CD14-positive monocyte (primary cell): Measurements from ENCODE around the gene BTBD6. TPM values are rescaled to one million over a fixed set of nuclear protein-coding genes. Genes with fewer than 3 reads are reported as not detected.
A peak's percentile ranks its signal among the peaks of the same experiment; 100 is the strongest.

Experiments used
- DNase-seq, 3 donors: peaks; one replicate each; pipeline ENCODE4 v3.0.0-alpha.2; 2011 to 2022
- H2AFZ ChIP-seq: 2 replicates; pipeline ENCODE4 v1.6.0; 2012; ENCODE audit warnings: mild to moderate bottlenecking, low read depth, low read length, inconsistent platforms; ENCODE audit not compliant: insufficient read depth, poor library complexity, severe bottlenecking
- H3K27ac ChIP-seq, 2 donors: 1 replicate in 1 of 2; 2 replicates in 1 of 2; pipeline ENCODE4 v1.5.1; 2012 to 2013; ENCODE audit warnings: low read length in 2 of 2, control low read depth in 1 of 2, inconsistent platforms in 1 of 2, low read depth in 1 of 2, mild to moderate bottlenecking in 1 of 2
- H3K27me3 ChIP-seq, 2 donors: one replicate each; pipeline versions ENCODE4 v1.6.0 to v1.6.1; 2011 to 2013; ENCODE audit warnings: low read length in 2 of 2; ENCODE audit not compliant: control insufficient read depth in 2 of 2, insufficient read depth in 2 of 2
- H3K36me3 ChIP-seq, 2 donors: replicated peaks in 1 of 2; 1 replicate in 1 of 2; 2 replicates in 1 of 2; pipeline versions ENCODE4 v1.5.1 to v1.6.1; 2012 to 2013; ENCODE audit warnings: low read length in 2 of 2, control low read depth in 1 of 2, inconsistent platforms in 1 of 2, mild to moderate bottlenecking in 1 of 2; ENCODE audit not compliant: insufficient read depth in 2 of 2, control insufficient read depth in 1 of 2
- H3K4me1 ChIP-seq, 2 donors: 1 replicate in 1 of 2; 2 replicates in 1 of 2; pipeline versions ENCODE4 v1.5.1 to v1.6.1; 2012 to 2013; ENCODE audit warnings: low read length in 2 of 2, control low read depth in 1 of 2, inconsistent platforms in 1 of 2, mild to moderate bottlenecking in 1 of 2, moderate library complexity in 1 of 2; ENCODE audit not compliant: insufficient read depth in 2 of 2, control insufficient read depth in 1 of 2
- H3K4me2 ChIP-seq: replicated peaks from 2 replicates; pipeline ENCODE3; 2012; ENCODE audit warnings: low read length, moderate library complexity, mild to moderate bottlenecking; ENCODE audit not compliant: poor library complexity, severe bottlenecking; ENCODE audit errors: extremely low read depth
- H3K4me3 ChIP-seq, 3 experiments: fragments of 200-600 bp in 1 of 3; sonication (generic) in 1 of 3; replicated peaks in 1 of 3; 1 replicate in 2 of 3; 2 replicates in 1 of 3; pipeline ENCODE4 v1.5.1; 2011 to 2013; ENCODE audit warnings: low read length in 3 of 3, mild to moderate bottlenecking in 3 of 3, control low read depth in 2 of 3, low read depth in 2 of 3, inconsistent platforms in 1 of 3, moderate library complexity in 1 of 3
- H3K79me2 ChIP-seq: 2 replicates; pipeline ENCODE4 v1.6.0; 2012; ENCODE audit warnings: mild to moderate bottlenecking, control low read depth, inconsistent platforms, low read length, moderate library complexity; ENCODE audit not compliant: insufficient read depth
- H3K9ac ChIP-seq: 2 replicates; pipeline ENCODE4 v1.6.0; 2017; ENCODE audit warnings: low read length, mild to moderate bottlenecking; ENCODE audit not compliant: insufficient read depth, poor library complexity, severe bottlenecking
- H3K9me3 ChIP-seq, 2 donors: replicated peaks in 1 of 2; 1 replicate in 1 of 2; 2 replicates in 1 of 2; pipeline versions ENCODE4 v1.5.1 to v1.6.1; 2012 to 2013; ENCODE audit warnings: low read length in 2 of 2, control low read depth in 1 of 2; ENCODE audit not compliant: control insufficient read depth in 1 of 2, insufficient read depth in 1 of 2
- H4K20me1 ChIP-seq: 2 replicates; pipeline ENCODE4 v1.6.0; 2012; ENCODE audit warnings: mild to moderate bottlenecking, low read length, control low read depth, moderate library complexity; ENCODE audit not compliant: insufficient read depth
- H3K27ac Mint-ChIP-seq, 7 donors: one replicate each; pipeline ENCODE4 v1.8.0; 2020; ENCODE audit warnings: mild to moderate bottlenecking in 7 of 7, mixed read lengths in 7 of 7, moderate library complexity in 6 of 7, inconsistent platforms in 2 of 7
- H3K27me3 Mint-ChIP-seq, 3 donors: one replicate each; pipeline ENCODE4 v1.8.0; 2021 to 2022; ENCODE audit warnings: low read depth in 3 of 3, mild to moderate bottlenecking in 3 of 3, mixed read lengths in 3 of 3, moderate library complexity in 3 of 3, inconsistent platforms in 1 of 3
- H3K36me3 Mint-ChIP-seq, 2 donors: one replicate each; pipeline ENCODE4 v1.8.0; 2020; ENCODE audit warnings: mixed read lengths in 2 of 2, inconsistent platforms in 1 of 2, mild to moderate bottlenecking in 1 of 2
- H3K4me1 Mint-ChIP-seq: one replicate; pipeline ENCODE4 v1.8.0; 2020; ENCODE audit warnings: mild to moderate bottlenecking, mixed read lengths
- H3K4me3 Mint-ChIP-seq, 2 donors: one replicate each; pipeline ENCODE4 v1.8.0; 2020; ENCODE audit warnings: mild to moderate bottlenecking in 2 of 2, mixed read lengths in 2 of 2, moderate library complexity in 1 of 2
- H3K9me3 Mint-ChIP-seq, 7 donors: one replicate each; pipeline ENCODE4 v1.8.0; 2020 to 2022; ENCODE audit warnings: mixed read lengths in 7 of 7, mild to moderate bottlenecking in 6 of 7, moderate library complexity in 6 of 7, inconsistent platforms in 2 of 7
- WGBS: methylation state at CpG from one replicate; pipeline ENCODE4 v1.1.5; 2013; ENCODE audit warnings: missing lambda C conversion rate; ENCODE audit not compliant: insufficient coverage; 5-methylcytosine and 5-hydroxymethylcytosine counted together
- intact Hi-C, 2 donors: fragments of 100-400 bp; cut with micrococcal nuclease; formaldehyde crosslinking; loops; one replicate each; pipeline versions ENCODE4 v1.15.0 to v1.15.1; 2023
- polyA plus RNA-seq, 3 donors: library from polyadenylated mRNA; depleted of rRNA in 1 of 3; unstranded in 2 of 3; stranded (reverse) in 1 of 3; fragments of 300-500 nt in 2 of 3; fragments of >200 nt in 1 of 3; fragmentation: Illumina TruSeq in 2 of 3; gene quantifications; 1 replicate in 2 of 3; 2 replicates in 1 of 3; pipeline ENCODE4 v1.2.3, GENCODE V29; 2012 to 2021
- TF ChIP-seq, protein P1 (sequence below): fragments of 200-600 bp; IDR thresholded peaks from one replicate; pipeline ENCODE4 v1.8.0; 2022; ENCODE audit warnings: antibody characterized with exemption, mild to moderate bottlenecking

The BTBD6 gene
- polyA plus RNA-seq, 3 donors = 1.3 to 24.4 (median 6.3) TPM

DNA sequence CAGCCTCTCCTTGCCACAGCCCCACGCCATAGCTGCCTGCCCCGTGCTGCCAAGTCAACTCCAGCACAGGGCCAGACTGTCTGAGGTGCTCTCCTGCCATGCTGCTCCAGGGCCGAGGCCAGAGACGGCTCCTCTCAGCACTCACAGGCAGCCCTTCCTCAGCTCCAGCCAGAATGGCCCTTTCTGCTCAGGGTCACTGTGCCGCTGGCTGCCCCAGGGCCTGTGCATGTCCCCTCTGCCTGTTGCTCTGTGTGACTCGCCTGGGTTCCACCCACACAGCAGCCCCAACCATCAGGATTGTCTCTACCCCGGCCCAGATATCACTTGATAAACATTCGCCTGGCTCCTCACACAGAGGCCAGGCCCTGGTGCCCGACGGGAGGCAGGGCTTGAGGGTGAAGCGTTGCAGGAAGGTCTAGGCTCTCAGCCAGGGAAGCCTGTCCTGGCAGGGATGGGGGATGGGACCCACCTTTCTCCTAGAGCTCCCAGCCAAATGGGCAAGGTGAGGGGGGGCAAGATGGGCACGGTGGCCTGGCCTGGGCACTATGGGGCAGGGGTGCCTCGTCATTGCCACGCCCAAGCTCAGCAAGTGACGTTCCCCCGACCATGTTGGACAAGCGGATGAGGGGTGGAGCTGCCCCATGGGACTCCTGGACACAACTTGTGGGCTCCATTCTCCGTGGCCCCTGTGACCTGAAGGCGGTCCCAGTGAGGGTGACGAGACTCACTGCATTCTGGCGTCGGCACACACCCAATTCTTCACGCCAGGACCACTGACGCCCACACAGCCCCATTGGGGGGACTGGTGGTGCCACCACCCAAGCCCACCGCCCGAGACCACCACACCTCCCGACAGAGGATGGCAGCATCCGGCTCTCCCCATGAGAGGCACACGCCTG, 27.4 kb upstream of the BTBD6 start:
- Histone ChIP-seq H3K9ac (no peak overlapping the region), H4K20me1 (no peaks in the 10 kb centered on the region), H3K27ac (no peak overlapping the region), H3K79me2 (no peaks in the 10 kb centered on the region), H3K4me1 (no peaks in the 10 kb centered on the region), H2AFZ (no peak overlapping the region), H3K27me3 (no peaks in the 10 kb centered on the region), H3K36me3 (peaks cover 64 to 99% of the 10 kb centered on the region in 2 donors), H3K9me3 (peaks cover 0 to 3% of the 10 kb centered on the region in 2 donors), H3K4me3 (no peak overlapping the region), H3K4me2 (no peak overlapping the region)
- H3K27me3 Mint-ChIP-seq = peaks cover 0 to 3% (median 0%) of the 10 kb centered on the region in 3 donors
- H3K4me1 Mint-ChIP-seq = peaks cover 7% of the 10 kb centered on the region
- TF ChIP-seq, protein P1, sequence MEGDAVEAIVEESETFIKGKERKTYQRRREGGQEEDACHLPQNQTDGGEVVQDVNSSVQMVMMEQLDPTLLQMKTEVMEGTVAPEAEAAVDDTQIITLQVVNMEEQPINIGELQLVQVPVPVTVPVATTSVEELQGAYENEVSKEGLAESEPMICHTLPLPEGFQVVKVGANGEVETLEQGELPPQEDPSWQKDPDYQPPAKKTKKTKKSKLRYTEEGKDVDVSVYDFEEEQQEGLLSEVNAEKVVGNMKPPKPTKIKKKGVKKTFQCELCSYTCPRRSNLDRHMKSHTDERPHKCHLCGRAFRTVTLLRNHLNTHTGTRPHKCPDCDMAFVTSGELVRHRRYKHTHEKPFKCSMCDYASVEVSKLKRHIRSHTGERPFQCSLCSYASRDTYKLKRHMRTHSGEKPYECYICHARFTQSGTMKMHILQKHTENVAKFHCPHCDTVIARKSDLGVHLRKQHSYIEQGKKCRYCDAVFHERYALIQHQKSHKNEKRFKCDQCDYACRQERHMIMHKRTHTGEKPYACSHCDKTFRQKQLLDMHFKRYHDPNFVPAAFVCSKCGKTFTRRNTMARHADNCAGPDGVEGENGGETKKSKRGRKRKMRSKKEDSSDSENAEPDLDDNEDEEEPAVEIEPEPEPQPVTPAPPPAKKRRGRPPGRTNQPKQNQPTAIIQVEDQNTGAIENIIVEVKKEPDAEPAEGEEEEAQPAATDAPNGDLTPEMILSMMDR = no peak
- no peak for DNase-seq
- no peak overlapping the region for H3K4me3 Mint-ChIP-seq
- peaks cover 0 to 7% (median 2%) of the 10 kb centered on the region in 7 donors for H3K9me3 Mint-ChIP-seq
- WGBS = 96% methylated on average over 27 of the region's 29 CpGs
- H3K27ac Mint-ChIP-seq = peak overlapping the region in 1 of 7 donors; percentile 30
- intact Hi-C loops = no loop called here
- peaks cover 69 to 92% of the 10 kb centered on the region in 2 donors for H3K36me3 Mint-ChIP-seq

DNA sequence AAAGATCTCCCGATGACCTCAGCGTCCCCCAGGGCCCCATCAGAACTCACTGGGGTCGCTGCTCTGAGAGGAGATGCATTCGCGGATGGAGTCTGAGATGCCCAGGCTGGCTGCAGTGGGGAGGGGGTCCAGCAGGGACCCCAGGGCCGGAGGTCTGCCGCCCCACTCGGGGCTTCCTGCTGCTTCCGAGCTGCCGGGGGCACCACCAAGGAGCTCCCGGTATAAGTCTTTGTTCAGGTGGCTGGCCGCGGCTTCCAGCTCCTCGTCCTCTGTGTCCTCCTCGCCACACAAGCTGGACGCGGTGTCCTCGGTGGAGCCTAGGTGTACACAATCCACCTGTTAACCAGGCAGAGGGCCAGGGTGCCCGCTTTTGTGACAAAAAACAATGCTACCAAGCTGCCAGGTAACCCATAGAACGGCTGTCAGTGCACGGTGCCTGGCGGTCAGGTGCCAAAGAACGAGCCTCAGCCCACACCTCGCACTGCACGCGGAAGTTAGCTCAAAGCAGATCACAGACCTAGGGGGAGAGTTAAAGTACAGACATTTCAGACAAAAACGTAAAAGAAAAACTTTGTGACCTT, 26.6 kb upstream of the BTBD6 start:
- no peak overlapping the region for H3K9ac ChIP-seq
- H3K79me2 ChIP-seq = no peaks in the 10 kb centered on the region
- peaks cover 7% of the 10 kb centered on the region for H3K4me1 Mint-ChIP-seq
- peaks cover 66 to 99% of the 10 kb centered on the region in 2 donors for H3K36me3 ChIP-seq
- no peaks in the 10 kb centered on the region for H3K9me3 ChIP-seq
- no peak overlapping the region for H3K27ac Mint-ChIP-seq
- H4K20me1 ChIP-seq = no peaks in the 10 kb centered on the region
- H3K36me3 Mint-ChIP-seq = peaks cover 72 to 96% of the 10 kb centered on the region in 2 donors
- TF ChIP-seq, protein P1 = no peak
- no peak overlapping the region for H3K4me3 ChIP-seq
- H2AFZ ChIP-seq = no peak overlapping the region
- peaks cover 0 to 3% (median 0%) of the 10 kb centered on the region in 3 donors for H3K27me3 Mint-ChIP-seq
- peaks cover 0 to 7% (median 0%) of the 10 kb centered on the region in 7 donors for H3K9me3 Mint-ChIP-seq
- no peak overlapping the region for H3K4me3 Mint-ChIP-seq
- intact Hi-C loops = no loop called here
- H3K4me2 ChIP-seq = no peak overlapping the region
- no peaks in the 10 kb centered on the region for H3K4me1 ChIP-seq
- no peak overlapping the region for H3K27ac ChIP-seq
- DNase-seq = no peak
- no peaks in the 10 kb centered on the region for H3K27me3 ChIP-seq
- WGBS = 96% methylated on average over 20 of the region's 27 CpGs
